GM18508 (cell line): ENCODE data around the gene AFG3L2.

Source experiments
- ATAC-seq: cut with Tn5 transposase; IDR thresholded peaks from one replicate; pipeline ENCODE4 v1.9.1; 2021; ENCODE audit warnings: moderate number of reproducible peaks; ENCODE audit not compliant: insufficient read depth, unreplicated experiment

Gene AFG3L2

GRCh38 chr18:12327510-12328178 is 49.4 kb downstream of the AFG3L2 start:
- ATAC-seq: no peak

- ATAC-seq: no peak
Measured at GRCh38 chr18:12326711-12327460, 50.1 kb downstream of the AFG3L2 start.

GRCh38 chr18:12325726-12326245 is 51.2 kb downstream of the AFG3L2 start:
- no peak for ATAC-seq

- no peak for ATAC-seq
Measured at GRCh38 chr18:12324991-12325725, 51.9 kb downstream of the AFG3L2 start.

GRCh38 chr18:12321333-12321732 is 55.7 kb downstream of the AFG3L2 start:
- ATAC-seq: peak; percentile 74

GRCh38 chr18:12318857-12319256 is 58.2 kb downstream of the AFG3L2 start:
- no peak for ATAC-seq

- ATAC-seq: no peak
Measured at GRCh38 chr18:12318334-12318697, 58.7 kb downstream of the AFG3L2 start.

GRCh38 chr18:12317664-12318333 is 59.2 kb downstream of the AFG3L2 start:
- ATAC-seq: no peak

GRCh38 chr18:12315911-12316310 is 61.1 kb downstream of the AFG3L2 start:
- no peak for ATAC-seq

- no peak for ATAC-seq
Measured at GRCh38 chr18:12315490-12315889, 61.5 kb downstream of the AFG3L2 start.

GRCh38 chr18:12314591-12315305 is 62.3 kb downstream of the AFG3L2 start:
- no peak for ATAC-seq

- ATAC-seq: no peak
Measured at GRCh38 chr18:12313530-12314245, 63.3 kb downstream of the AFG3L2 start.

- no peak for ATAC-seq
Measured at GRCh38 chr18:12312976-12313375, 64.1 kb downstream of the AFG3L2 start.

- ATAC-seq: no peak
Measured at GRCh38 chr18:12310762-12311161, 66.3 kb downstream of the AFG3L2 start.

GRCh38 chr18:12309683-12310198 is 67.3 kb downstream of the AFG3L2 start:
- no peak for ATAC-seq

- ATAC-seq: no peak
Measured at GRCh38 chr18:12308386-12309100, 68.5 kb downstream of the AFG3L2 start.

GRCh38 chr18:12307701-12308385 is 69.2 kb downstream of the AFG3L2 start, which contains the start of gene TUBB6:
TUBB6 (plus strand) TSS chr18:12308241; CDS start chr18:12308293, 52 bp downstream.
- ATAC-seq: no peak
